A172 (cell line): ENCODE data around the gene XYLT1. TPM values are rescaled to one million over a fixed set of nuclear protein-coding genes. Genes with fewer than 3 reads are reported as not detected.
"Not testable (repeated sequence)": the region's sequence is repeated elsewhere in the genome, so short reads cannot be mapped to it uniquely, and the experiment has no call there.

ENCODE experiments used
- DNase-seq: peaks from one replicate; pipeline ENCODE4 v3.0.0-alpha.2; 2015; ENCODE audit warnings: low spot score
- total RNA-seq: library from RNA; depleted of rRNA; stranded (reverse); fragments of >200 nt; shearing (Covaris generic); gene quantifications from 2 replicates; pipeline ENCODE4 v1.2.3, GENCODE V29; 2014; rRNA removed

The XYLT1 gene
- not detected in 2 replicates for total RNA-seq

- DNase-seq = no peak
These were observed at the start of gene XYLT1 for GRCh38 chr16:17470908-17471718. Gene XYLT1 (minus strand): TSS chr16:17470960. CDS start chr16:17470796, 164 bp downstream.

DNA sequence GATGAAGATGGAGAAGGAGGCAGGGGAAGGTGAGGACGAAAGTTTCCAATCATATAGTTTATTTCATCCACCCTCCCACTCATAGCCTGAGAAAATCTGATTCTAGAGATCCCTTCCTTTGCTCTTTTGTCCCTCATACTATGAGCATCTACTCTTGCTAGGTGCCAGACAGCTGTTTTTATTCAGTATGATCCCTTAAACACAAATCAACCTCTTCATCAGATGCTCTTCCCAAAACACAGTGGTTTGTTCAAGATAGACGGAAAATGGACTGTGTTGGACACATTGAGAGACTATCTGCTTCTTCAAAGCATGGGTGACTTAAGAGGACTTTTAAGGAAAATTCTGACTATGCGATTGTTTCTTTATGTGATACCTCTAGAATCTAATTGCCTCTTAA is 49.4 kb upstream of the XYLT1 start:
- no peak for DNase-seq

- no peak for DNase-seq
These were observed 48.6 kb upstream of the XYLT1 start for GRCh38 chr16:17519101-17519955.

GRCh38 chr16:17518441-17518840 is 47.7 kb upstream of the XYLT1 start:
- DNase-seq = no peak

GRCh38 chr16:17515421-17516210 is 44.9 kb upstream of the XYLT1 start:
- DNase-seq = no peak

DNA sequence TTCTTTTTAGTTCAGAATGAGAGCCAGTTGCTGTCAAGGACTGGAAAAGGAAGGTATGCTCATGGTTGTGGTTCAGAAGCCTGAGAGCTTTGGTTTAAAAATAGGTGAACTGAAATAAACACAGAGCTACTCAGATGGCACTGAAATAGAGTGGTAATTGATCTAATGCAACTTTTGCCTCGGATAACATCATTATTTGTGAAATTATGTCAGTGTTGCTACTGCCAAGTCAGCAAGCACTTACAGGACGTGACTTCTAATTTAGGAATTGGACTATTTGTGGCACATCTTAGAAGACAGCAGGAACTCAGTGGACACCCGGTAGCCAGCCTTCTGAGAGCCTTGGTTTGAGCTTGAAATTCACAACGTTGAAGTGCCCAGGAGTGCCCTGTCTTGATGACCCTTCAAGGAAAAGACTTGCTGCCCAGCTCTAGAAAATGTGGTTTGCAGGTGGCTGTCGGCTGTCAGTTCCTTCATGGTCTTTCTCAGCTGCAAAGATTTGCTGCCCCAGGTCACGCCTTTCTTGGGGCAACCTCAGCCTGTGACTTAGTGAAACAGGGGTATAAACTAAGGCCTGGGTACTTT is 42.0 kb upstream of the XYLT1 start:
- no peak for DNase-seq

DNA sequence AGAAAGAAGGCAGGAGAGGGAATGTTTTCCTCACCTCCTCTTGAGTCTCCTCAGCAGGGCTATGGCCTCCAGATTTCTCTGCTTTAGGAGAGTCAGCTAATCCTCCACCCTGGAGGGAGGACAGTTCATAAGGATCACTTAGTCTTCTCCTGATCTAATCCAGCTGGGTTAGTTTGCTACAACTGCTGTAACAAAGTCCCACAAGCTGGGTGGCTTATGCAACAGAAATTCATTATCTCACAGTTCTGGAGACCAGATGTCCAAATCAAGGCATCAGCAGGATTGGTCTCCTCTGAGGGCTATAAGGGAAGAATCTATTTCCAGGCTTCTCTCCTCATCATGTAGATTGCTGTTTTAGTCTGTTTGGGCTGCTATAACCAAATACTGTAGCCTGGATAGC is 40.6 kb upstream of the XYLT1 start:
- DNase-seq = no peak

GRCh38 chr16:17510567-17510966 is 39.8 kb upstream of the XYLT1 start:
- no peak for DNase-seq

GRCh38 chr16:17509194-17509593 is 38.4 kb upstream of the XYLT1 start:
- DNase-seq = no peak

GRCh38 chr16:17508303-17508702 is 37.5 kb upstream of the XYLT1 start:
- no peak for DNase-seq

- not testable (repeated sequence) for DNase-seq
These were observed 36.8 kb upstream of the XYLT1 start for GRCh38 chr16:17507516-17507915.

- DNase-seq = not testable (repeated sequence)
These were observed 35.1 kb upstream of the XYLT1 start for GRCh38 chr16:17505828-17506227.

GRCh38 chr16:17504050-17504449 is 33.3 kb upstream of the XYLT1 start:
- DNase-seq = no peak

- no peak for DNase-seq
These were observed 32.6 kb upstream of the XYLT1 start for GRCh38 chr16:17503331-17503730.

- DNase-seq = no peak
These were observed 30.6 kb upstream of the XYLT1 start for GRCh38 chr16:17501321-17501720.

- DNase-seq = no peak
These were observed 28.6 kb upstream of the XYLT1 start for GRCh38 chr16:17499223-17499902.

- no peak for DNase-seq
These were observed 26.9 kb upstream of the XYLT1 start for GRCh38 chr16:17497648-17498047.

- no peak for DNase-seq
These were observed 26.1 kb upstream of the XYLT1 start for GRCh38 chr16:17496891-17497290.

- no peak for DNase-seq
These were observed 22.3 kb upstream of the XYLT1 start for GRCh38 chr16:17493012-17493411.

- DNase-seq = no peak
These were observed 20.4 kb upstream of the XYLT1 start for GRCh38 chr16:17491140-17491662.

- DNase-seq = no peak
These were observed 17.7 kb upstream of the XYLT1 start for GRCh38 chr16:17488506-17488905.
